NCI-H2107 treated with DMSO at 0.1 percent for 48 hours (cell line): ENCODE results near the gene SYK.
"Not testable (repeated sequence)": the region's sequence is repeated elsewhere in the genome, so short reads cannot be mapped to it uniquely, and the experiment has no call there.

ENCODE experiments used
- DNase-seq: peaks from one replicate; lab custom pipeline; 2025; ENCODE audit not compliant: unreplicated experiment; lab: John Stamatoyannopoulos, UW

SYK gene

DNA sequence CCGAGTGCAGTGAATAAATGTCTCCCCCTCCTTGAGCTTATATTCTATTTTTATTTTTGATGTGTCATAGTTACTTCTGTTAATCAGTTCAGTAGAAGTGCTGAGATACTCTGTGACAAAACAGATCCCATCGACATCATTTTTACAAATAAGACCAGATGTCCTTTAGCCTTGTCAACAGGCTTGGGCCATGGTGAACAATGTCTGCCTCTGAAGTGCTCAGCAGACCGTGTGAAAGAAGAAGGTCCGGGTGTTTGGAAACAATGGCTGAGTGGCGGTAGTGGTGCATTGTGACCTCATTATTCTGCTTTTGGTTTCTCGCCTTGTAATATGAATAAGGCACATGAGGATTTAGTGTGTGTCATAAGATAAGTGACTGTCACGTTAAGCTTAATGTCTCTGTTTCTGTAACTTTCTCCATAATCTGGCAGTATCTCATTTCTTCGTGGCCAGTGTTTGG, 71.2 kb downstream of the SYK start:
- DNase-seq = peak; percentile 82

DNA sequence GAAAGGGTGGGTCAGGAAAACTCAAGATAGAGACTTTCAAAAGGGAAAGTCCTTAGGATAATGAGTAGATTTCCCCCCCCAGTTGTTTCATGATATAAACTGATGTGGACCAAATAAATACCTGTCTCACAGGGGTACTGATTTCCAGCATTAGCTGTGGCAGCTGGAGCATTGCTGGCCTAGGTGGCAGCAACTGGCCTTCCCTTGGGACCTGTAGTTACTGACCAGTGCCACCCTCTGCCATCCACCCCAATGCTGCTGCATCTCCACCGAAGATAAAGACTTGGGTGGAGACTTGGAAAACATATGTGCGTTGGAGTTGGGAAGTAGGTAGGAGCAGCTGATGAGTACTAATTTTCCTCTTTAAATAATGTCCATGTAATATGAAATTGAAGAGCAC, 71.8 kb downstream of the SYK start:
- no peak for DNase-seq

DNA sequence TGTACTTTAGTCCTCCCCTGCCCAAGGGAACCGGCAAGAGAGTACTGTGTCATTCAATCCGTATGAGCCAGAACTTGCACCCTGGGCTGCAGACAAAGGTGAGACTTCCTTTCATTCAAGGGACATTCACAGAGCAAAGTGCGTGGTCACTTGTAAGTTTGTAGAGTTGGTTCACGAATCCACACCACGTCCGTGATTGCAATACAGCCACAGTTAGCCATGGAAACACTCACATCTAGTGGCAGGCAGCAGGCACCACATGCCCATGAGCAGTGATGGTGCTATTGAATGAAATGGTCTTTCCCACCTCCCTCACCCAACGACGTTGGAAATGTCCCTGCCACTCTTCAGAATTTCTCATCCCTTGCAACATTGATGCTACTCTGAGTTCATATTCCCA, 72.6 kb downstream of the SYK start:
- DNase-seq = no peak

DNA sequence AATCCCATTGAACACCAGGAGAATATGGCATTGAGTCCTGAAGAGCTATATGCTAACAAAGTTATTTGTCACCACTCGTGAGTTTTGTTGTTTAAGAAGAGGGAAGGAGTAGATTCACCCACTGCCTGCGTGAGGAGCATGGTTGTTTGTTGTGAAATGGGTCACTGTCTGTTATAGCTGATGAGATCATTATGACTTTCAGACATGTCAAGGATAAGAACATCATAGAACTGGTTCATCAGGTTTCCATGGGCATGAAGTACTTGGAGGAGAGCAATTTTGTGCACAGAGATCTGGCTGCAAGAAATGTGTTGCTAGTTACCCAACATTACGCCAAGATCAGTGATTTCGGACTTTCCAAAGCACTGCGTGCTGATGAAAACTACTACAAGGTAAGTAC, 76.9 kb downstream of the SYK start:
- no peak for DNase-seq

DNA sequence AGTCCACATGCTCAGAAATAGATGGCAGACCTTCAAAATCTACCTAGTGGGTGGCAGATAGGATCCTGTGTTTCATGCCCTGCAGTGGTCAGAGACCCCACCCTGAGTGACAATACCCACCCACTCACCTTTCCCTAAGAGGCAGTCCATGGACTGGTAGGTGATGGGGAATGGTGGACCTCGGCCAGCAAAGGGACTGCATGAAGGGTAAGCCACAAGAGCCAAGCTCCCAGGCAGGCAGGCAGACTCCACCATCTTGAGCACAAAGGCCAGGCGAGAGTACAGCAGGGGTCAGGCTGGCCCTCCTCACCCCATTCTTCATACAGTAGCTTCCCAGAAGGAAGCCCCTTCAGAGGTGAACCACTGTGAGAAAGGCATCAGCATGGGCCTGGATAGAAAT, 78.4 kb downstream of the SYK start:
- no peak for DNase-seq

DNA sequence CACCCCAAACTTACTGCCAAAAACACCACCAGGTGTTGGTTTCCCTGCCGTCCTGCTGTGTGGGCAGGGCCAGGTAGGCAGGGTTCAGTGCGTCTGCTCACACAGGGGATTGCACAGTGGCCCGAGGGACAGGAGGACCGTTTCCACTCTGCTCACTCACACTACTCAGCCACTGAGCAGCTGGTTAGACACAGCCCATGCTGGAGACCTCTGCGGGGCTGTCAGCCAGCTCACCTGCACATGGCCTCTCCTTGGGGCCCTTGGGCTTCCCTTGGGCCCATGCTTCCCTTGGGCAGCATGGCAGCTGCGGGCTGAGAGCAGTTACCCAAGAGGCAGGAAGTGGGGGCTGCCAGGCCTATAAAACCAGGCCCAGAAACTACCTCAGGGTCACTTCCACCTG, 79.0 kb downstream of the SYK start:
- DNase-seq = no peak

DNA sequence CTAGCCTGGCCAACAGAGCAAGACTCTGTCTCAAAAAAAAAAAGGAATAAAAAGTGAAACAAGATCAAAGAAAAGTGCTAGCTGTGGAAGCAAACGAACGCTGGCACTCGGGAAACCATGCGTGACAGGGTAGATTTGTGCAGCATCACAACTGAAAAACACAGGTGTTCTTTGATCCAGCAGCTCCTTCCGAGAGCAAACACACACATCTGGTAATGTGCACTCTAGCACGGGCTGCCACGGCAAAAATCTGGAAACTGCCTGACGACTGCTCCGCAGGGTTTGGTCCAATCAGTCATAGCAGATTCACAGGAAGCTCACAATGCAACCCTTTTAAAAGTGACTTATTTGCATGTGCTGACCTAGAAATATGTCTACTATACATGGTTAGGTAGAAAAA, 80.0 kb downstream of the SYK start:
- DNase-seq = no peak

DNA sequence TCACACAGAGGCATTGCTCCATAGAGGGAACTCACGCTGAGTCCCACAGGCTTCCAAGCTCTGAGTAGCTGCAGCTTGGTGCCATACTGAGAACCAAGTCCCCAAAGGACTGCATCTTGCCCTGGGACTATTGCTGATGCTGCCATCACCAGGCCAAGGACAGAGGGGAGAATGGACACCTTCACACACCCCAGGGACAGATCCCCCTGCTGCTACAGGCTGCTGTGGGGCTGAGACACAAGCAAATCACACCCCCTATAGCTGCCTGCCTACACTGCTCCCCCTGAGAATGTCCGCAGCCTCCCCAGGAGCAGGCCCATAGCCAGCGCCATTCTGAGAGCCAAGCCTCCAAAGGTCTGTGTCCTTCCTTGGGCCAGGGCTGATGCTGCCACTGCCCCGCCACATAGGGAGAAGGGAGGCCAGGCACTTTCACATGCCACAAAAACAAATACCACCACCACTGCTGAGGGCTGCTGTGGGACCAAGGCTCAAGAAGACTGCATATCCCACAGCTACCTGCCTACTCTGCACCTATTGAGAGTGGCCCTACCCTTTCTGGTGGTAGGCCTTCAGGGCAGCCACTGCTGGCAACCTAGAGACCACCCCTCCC, 81.5 kb downstream of the SYK start:
- DNase-seq = no peak

DNA sequence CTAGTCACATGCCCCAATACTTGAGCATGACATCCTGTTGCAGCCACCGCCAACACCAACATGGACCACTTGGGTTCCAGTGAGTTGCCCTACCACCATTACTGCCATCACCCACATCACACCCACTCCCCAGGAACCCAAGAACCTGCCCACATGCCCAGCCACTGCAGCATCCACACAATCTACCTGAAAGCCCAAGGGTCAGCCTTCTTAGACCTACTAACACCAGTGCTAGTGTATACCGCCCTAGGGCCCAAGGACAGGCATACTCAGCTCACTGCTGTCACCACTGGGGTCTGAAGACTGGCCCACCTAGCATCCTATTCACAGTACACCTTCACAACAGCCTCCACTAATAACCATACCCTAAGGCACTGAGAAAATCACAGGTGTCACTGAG, 82.0 kb downstream of the SYK start:
- no peak for DNase-seq

DNA sequence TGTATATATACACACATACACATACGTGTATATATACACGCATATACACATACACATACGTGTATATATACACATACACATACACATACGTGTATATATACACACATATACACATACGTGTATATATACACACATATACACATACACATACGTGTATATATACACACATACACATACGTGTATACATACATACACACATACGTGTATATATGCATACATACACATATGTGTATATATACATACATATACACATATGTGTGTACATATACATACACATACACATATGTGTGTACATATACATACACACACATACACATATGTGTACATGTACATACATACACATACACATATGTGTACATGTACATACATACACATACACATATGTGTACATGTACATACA, 82.6 kb downstream of the SYK start:
- no peak for DNase-seq

DNA sequence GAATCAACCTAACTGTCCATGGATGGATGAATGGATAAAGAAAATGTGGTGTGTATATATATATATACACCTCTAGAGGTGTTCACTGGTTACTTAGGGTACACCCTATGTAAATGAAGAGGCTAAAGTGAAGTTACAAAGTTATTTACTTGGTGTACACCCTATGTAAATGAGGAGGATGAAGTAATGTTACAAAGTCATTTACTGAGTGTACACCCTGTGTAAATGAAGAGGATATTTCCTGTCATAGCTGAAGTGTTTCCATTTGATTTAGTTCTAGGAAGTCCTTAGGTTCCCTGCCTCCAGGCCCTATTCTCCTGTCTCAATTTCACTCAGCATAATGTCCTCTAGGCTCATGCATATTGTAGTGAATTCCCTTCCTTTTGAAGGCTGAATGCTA, 85.2 kb downstream of the SYK start:
- not testable (repeated sequence) for DNase-seq

DNA sequence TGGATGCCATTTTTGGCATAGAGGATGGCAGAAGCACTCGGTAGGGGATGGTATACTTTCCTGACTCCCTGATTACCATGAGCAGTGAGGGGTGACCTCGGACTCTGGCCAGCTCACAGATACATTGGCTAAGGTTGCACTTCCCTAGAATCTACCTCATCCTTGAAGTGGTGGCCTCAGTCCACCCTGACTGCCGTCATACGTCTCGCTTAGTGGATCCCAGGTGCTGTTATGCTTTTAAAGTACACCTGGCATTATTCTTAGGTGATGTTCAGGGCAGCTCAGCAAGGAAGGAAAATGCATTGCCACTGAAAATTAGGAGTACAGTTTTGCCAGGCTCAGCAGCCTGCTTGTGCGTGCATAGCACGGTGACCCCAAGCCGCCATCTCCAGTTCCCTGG, 87.3 kb downstream of the SYK start:
- no peak for DNase-seq

DNA sequence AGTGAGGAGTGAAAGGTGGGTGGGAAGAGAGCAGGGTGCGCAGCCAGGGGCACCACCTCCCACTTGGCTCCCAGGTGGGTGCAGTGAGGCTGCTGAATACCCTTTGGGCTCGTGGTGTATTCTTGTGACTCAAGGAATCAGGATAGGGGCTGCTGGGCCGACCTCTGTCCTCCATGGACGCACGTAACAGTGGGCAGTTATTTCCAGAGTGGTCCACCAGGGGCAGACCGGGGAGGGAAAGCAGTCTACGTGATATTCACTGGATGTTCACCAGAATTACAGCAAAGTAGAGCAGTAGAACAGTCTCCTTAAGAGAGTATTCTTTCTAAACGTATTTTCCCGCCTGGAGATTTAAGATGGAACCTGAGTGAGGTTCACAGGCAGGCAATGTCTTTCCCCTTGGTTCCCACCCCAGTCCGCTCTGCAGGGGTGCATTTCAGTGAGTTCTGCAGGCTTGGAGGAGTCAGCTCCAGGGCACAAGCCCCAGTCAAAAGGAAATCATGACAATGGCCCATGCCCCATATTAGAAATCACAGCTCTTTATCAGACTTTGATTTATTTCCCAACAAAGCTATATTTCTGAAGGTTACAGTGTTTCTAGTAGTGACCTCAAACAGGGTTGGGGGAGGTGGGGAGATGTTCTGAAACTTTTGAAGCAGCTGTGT, 88.7 kb downstream of the SYK start:
- DNase-seq = no peak

DNA sequence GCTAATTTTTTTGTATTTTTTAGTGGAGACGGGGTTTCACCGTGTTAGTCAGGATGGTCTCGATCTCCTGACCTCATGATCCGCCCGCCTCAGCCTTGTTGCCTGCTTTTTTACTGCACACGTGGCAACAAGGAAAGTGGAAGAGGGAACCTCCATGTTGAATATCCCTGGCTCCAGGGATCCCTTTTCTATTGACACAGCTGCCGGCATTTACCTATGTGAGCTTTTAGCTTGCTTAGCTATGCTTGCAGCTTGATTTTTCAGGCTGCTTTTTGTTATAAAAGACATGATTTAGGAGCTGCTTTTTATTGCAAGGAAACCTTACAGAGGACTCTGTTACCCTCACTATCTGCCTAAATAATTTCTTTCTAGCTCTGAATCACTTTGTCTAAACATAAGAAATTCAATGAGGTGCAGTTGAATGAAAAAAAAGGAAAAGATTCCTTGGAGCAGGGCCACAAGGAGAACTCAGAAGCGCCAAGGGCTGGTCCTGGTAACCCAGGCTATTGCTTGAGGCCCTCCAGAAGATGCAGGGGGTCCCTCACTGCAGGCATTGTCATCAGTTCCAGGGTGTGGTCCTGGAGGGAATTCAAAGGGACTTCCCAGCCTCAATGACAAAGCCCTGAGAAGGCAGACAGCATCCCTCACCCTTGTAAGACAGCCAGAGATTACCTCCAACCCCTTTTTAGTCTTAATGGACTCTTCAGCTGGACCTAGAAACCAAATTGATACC, 89.9 kb downstream of the SYK start:
- DNase-seq = no peak

DNA sequence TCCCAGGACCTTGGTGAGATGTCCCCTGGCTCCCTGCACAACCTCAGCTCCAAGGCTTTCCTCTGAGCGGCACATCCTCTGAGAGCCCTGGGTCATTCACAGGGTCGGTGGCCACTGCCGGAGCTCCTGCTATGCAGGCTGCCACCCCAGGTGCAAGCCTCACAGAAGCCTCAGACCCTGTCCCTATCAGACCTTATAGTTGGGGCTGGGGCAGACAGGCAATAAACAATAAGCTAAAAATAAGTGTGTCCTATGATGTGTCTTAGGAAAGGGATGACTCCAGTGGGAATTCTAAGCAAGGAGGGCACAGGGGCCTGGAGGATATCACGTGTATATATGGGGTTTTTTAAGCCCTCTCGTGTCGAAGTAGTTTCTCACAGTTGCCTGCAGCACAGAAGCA, 91.3 kb downstream of the SYK start:
- DNase-seq = no peak

DNA sequence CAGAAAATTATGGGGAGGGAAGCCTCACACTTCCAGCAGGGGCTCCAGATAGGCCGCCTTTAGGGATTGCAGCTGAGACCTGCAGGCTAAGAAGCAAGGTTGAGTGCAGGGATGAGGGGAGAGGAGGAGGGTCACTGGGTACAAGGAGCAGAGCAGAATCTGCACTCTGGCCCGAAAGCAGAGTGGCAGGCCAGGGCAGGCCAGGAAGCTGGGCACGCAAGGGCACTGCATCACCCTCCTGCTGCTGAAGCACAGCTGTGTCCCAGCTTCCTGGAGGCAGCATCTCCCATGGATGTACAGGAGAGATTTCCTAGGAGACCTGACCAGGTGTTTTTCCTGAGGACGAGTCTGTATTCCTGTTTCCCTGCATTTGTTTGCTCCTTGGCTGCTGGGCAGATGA, 92.1 kb downstream of the SYK start:
- no peak for DNase-seq

DNA sequence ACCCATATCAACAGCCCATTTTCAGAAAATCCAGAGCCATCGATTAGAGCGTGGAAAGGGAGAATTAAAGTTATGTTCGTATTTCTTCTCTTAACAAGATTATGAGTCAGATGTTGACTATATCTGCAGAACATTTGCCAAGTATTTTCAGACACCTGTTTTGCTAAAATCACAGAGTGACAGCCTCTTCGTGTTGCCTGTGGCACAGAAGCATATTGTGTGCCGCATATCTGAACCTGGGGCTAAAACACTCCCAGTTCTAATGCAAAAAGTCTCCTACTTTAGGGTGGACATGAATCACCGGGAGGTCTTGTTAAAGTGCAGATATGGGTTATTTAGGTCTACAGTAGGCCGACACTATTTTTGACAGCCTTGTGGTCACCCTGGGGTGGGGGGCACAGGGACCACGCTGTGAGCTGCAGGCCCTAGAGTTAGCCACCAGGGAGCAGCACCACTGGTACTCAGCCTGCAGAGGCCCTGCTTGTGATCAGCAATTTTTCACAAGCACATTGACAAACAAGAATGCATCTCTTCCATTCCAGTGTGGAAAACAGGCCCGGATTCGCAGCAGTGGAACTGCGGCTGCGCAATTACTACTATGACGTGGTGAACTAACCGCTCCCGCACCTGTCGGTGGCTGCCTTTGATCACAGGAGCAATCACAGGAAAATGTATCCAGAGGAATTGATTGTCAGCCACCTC, 93.5 kb downstream of the SYK start:
- DNase-seq = no peak

DNA sequence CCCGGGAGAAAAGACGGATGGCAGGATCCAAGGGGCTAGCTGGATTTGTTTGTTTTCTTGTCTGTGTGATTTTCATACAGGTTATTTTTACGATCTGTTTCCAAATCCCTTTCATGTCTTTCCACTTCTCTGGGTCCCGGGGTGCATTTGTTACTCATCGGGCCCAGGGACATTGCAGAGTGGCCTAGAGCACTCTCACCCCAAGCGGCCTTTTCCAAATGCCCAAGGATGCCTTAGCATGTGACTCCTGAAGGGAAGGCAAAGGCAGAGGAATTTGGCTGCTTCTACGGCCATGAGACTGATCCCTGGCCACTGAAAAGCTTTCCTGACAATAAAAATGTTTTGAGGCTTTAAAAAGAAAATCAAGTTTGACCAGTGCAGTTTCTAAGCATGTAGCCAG, 94.2 kb downstream of the SYK start:
- no peak for DNase-seq

DNA sequence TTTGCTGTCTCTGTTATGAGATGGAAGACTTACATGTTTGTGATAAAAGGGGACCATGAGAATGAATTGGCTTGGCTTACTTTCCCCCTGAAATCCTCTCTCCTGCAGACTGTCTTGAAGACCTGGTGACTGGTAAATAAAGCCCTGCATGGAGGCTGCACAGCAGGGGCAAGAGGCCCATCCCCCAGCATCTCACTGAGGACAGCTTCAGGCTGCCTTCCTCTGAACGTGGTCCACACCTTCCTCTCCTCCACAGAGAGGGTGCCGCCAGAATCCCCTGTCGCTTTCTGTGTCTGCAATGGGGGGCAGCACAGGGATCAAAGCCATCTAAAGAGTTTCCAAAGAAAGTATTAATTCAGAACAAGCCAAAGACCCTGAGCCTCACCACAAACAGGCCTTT, 94.6 kb downstream of the SYK start:
- DNase-seq = no peak

DNA sequence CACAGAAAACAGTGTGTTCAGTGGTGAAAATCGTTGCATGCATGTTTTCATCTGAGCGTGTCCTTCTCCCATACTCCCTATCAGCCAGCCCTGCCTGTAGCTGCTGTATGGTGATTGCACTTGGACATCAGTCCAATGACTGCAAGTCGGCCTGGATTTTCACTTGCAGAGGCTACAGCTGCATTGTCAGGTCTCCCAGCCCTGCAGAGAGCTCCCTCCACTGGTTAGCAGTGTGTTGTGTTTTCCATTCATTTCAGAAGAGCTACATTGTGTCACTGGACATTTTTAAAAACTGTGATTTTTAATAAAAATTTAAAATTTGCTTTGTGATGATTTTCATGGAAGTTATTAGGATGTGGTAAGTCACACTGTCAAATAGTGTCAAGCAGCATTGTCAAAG, 96.6 kb downstream of the SYK start:
- DNase-seq = no peak

DNA sequence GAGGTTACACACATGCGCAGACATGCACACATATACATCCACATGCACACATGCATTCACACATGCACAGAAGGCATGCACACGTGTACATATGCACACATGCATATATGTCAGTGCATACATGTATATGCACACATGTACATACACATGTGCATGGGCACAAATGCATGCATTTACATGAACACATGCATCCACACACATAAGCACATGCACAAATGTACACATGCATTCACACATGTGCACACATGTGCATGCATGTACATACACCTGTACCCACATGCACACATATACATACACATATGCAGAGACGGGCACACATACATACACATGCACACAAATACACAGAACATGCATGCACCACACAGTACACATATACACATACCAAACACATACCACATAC, 97.7 kb downstream of the SYK start:
- DNase-seq = no peak

DNA sequence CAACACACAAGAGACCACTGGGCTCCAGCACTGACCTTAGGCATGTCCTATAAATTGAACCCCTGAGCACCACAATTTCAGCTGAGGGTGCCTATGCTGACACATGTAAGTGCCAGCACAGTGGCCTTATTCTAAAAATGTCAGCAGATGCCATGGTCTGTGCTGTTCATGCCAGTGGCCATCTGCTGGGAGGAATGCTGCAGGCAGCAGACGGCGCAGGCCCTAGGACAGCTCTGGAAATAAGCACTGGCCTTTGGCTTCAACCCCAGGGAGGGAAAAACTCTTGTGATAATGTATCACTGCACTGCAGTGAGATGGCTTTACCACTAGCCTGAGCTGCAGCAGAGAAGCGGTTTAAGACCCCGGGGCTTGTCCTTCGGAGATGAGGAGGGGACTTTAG, 98.5 kb downstream of the SYK start:
- DNase-seq = no peak
